Caki2 (cell line): ENCODE measurements around the gene PDE11A. TPM values are rescaled to one million over a fixed set of nuclear protein-coding genes. Genes with fewer than 3 reads are reported as not detected.
A peak's percentile ranks its signal among the peaks of the same experiment; 100 is the strongest.
"Not testable (repeated sequence)": the region's sequence is repeated elsewhere in the genome, so short reads cannot be mapped to it uniquely, and the experiment has no call there.

Experiments used
- DNase-seq: peaks from one replicate; pipeline ENCODE4 v3.0.0-alpha.2; 2015; ENCODE audit warnings: low read depth
- in situ Hi-C: cut with HindIII; loops from 2 replicates; pipeline ENCODE4 v1.10.0; 2016; ENCODE audit warnings: low sequenced_read_pairs, low pct_unique_long_range_greater_than_20kb, mixed read lengths
- total RNA-seq: library from RNA; depleted of rRNA; stranded (reverse); fragments of >200 nt; shearing (Covaris generic); gene quantifications from 2 replicates; pipeline ENCODE4 v1.2.3, GENCODE V29; 2014; ENCODE audit warnings: low replicate concordance

The PDE11A gene
- total RNA-seq, 1 experiment from 2014 or later, result 0.57 TPM

DNA sequence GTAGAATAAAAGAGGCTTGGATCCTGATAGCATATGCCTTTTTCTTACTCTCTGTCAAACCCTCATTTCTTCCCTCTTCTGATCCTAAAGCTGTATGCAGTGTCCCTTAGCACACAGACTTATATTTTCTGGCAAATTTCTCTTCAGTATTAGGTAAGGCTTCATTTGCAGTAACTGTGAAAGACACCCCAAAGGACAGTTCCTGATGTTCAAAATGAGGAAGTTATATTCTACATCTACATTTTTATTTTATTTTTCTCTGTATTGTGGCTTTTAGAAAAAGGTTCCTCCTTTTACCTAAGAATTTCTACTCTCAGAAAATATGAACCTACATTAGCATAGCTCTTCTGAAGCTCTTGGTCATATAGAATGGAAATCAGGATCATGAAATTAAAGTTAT, 261.7 kb downstream of the PDE11A start:
- DNase-seq, result no peak
- in situ Hi-C loops, result no loop called here

DNA sequence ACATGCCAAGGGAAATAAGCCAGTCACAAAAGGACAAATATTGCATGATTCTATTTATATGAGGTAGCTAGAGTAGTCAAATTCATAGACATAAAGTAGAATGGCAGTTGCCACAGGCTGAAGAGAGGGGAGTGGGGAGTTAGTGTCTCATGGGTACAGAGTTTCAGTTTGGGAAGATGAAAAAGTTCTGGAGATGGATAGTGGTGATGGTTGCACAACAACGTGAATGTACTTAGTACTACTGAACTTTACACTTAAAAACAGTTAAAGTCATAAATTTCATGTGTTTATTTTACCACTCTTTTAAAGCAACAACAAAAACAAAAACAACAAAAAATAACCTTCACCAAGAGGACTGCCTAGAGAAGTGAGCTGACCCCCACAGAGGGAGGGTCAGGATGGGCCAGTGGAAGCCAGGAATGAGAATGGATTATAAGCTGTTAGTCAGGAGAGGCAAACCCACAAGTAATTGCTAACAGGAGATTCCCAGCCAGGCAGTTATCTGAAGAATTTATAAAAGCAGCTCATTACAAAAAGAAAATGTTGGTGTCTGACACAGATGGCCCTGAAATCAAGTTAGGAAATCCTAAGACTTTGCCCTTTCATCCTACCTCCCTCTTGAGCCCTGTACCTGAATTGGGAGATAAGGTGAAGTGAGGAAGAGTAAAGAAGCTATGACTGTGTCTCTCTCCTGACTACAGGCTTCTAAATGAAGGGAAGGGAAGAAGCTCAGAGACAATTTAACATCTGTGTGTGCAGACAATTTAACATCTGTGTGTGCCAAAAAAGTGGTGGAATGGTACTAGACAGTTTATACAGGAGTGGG, 263.4 kb downstream of the PDE11A start:
- in situ Hi-C loops, result no loop called here
- no peak for DNase-seq

GRCh38 chr2:177806025-177806424, 266.6 kb downstream of the PDE11A start:
- DNase-seq, result no peak
- in situ Hi-C loops, result no loop called here

DNA sequence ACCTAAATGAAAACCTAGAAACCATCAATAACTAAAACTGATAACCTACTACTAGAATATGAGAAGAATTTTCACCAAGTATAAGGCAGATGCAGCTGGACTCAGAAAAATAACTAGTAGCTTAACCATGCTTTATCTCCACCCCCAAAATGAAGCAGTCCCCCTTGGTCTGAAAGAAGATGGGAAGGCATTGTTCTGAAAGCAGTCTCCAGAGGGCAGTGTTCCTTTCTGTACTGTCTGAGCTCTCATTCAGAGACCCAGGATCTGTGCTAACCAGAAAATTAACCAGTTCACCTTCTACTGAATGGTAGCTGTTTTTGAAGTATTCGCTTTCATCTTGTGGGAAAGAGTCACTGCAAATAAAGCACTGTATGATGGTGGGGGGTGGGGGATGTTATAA, 273.0 kb downstream of the PDE11A start:
- DNase-seq, result no peak
- in situ Hi-C loops, result no loop called here

DNA sequence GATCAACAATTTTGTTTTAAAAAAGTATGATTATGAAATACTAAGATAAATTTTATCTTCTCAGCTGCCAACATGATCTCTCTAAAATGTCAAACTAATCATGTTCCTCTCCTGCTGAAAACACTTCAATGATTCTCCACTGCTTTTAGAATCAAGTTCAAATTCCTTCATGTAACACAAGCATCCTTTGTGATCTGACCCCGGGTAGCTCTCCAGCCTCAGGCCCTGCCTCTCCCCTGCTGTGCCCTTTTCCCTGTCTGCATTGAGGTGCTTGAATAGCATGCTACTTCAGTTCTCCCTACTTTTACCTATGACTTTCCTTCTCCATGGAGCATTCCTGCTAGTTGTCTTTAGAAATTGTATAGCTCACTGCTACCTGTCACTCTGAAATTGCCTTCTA, 274.8 kb downstream of the PDE11A start:
- in situ Hi-C loops, result no loop called here
- no peak for DNase-seq

- in situ Hi-C loops, result no loop called here
- no peak for DNase-seq
These were observed 275.7 kb downstream of the PDE11A start for GRCh38 chr2:177796654-177797415.

DNA sequence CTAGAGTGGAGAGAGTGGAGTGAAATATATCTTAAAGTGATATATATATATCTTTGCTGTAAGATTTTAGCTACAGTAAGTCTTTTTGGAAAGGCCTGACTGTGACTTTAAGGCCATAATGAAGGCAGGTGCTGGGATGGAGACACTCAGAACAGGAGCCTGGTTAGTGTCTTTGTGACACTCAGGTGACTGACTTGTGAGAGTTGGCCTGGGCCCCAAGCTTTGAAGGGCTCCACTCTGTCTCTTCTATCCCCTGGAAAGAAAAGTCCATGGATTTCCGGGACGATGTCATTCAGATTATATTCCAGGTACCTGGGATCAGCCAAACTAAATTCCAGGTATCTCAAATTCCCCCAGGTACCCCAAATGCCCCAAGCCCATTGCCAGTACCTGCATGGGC, 276.6 kb downstream of the PDE11A start:
- in situ Hi-C loops, result no loop called here
- no peak for DNase-seq

DNA sequence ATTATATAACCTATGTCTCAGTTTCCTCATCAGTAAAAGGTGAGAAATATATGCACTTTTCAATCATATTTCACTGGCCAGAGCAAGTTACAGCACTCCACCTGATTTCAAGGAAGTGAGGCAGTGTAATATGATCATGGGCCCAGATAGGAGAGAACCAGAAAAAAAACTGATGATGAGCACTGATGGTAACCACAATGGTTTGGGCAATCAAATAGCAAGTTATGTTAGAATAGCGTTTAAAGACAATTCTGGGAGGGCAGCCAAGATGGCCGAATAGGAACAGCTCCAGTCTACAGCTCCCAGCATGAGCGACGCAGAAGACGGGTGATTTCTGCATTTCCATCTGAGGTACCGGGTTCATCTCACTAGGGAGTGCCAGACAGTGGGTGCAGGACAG, 287.4 kb downstream of the PDE11A start:
- DNase-seq, in situ Hi-C loops: not testable (repeated sequence)

- in situ Hi-C loops, result no loop called here
- no peak for DNase-seq
These were observed 287.9 kb downstream of the PDE11A start for GRCh38 chr2:177784745-177785067.

DNA sequence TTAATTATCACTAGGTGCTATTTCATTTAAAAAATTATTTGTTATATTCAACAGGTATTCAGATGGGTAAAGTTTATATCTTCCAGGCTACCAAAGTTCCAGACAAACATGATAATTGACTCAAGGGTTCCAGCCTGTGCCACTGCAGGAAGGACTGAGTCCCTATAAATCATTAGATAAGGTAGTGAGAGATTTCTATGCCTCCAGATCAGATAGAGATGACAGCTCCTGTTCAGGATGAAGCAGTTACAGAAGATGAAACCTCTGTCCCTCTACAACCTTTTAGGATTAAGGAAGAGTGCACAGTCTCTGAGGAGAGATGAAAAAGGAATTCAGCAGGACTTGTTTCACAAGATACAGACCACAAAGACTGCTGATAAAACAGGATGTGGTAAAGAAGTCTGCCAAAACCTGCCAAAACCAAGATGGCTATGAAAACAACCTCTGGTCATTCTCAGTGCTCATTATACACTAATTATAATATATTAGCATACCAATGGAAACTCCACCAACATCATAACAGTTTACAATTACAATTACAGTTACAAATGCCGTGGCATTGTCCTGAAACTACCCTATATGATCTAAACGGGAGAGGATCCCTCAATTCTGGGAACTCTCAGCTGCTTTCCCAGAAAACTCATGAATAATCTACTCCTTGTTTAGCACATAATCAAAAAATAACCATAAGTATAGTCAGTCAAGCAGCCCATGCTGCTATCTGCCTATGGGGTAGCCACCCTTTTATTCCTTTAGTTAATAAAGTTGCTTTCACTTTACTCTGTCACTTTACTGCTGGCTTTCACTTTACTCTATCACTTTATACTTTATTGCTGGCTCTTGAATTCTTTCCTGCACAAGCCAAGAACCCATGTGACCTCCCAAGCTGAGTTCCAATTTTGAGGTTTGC, 288.5 kb downstream of the PDE11A start:
- in situ Hi-C loops, result no loop called here
- DNase-seq, result peak; percentile 6

DNA sequence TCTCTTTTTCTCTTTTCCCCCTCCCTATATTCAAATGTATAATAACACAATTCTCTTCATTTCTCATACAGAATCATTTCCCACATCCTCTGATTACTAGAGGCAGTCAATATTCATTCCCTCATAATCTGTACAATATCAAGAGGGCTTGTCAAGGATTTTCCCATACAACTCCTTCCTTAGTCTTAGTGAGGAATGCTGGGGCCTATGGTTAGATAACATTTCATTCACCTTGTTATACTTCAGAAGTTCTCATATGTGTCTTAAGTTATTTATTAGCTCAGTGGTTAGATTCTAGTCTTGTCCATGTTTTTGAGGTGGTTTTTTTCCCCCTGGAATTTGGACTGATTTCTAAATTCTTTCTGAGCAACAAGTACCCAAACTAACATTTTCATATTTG, 289.5 kb downstream of the PDE11A start:
- in situ Hi-C loops, result no loop called here
- DNase-seq, result peak; percentile 21

GRCh38 chr2:177782613-177783012, 290.0 kb downstream of the PDE11A start:
- in situ Hi-C loops, result no loop called here
- DNase-seq, result no peak

- in situ Hi-C loops, result no loop called here
These were observed 294.1 kb downstream of the PDE11A start for GRCh38 chr2:177778472-177778871.

DNA sequence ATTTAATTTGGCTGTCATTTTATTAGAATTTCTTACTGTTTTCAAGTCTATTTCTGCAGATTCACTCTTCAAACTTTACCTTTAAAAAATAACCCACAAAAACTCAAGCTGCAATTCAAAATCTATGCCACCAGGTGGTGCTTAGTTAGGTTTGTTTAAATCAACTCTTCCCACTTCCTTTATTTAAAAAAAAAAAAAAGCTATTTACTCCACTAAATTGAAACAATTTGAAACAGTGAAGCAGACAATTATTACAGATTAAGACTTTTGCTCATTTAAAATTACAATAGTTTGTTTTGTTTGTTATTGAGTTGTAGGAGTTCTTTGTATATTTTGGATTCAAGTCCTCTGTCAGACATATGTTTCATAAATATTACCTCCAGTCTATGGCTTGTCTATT, 300.0 kb downstream of the PDE11A start:
- in situ Hi-C loops, result no loop called here
- peak; percentile 44 for DNase-seq

More at GRCh38 chr2:177778472-177778871, 294.1 kb downstream of the PDE11A start:
- DNase-seq, result no peak

DNA sequence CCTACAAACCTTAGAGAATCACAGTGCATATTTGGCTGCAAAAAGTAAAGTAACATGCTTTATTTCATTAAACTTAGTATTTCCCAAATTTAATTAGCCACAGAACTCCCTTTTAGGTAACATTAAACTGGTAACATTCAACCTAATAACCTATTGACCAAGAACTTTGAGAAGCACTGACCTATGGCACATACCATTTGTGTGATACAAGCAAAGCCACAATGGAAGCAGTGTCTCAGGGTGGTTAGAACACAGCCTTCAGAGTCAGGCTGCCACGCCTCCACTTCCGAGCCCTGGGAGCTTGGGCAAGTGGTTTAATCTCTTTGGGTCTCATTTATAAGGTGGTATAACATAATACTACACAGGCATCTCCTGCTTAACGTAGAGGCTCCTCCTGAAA, 301.4 kb downstream of the PDE11A start:
- DNase-seq, result no peak
- in situ Hi-C loops, result no loop called here

DNA sequence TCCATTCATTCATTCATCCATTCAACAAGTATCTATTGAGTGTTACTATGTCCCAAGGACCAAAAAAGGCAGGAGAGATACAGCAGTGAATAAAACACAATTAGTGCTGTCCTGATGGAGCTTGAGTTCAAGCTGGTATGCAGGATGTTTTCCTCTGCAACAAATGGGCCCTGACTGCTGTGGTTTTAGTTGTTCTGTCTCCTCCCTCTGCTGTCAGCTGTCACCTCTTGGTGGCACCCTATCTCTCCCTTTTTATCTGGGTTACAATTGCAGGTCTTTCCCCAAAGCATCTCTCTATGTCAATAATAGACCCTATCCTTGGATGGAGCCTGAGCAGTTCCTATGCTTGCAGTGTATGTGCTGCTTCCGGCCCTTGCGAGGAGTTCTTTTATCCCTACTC, 304.8 kb downstream of the PDE11A start:
- no peak for DNase-seq
- in situ Hi-C loops, result no loop called here

- no peak for DNase-seq
- in situ Hi-C loops, result no loop called here
These were observed 306.9 kb downstream of the PDE11A start for GRCh38 chr2:177765698-177766097.

GRCh38 chr2:177763531-177764265, 308.9 kb downstream of the PDE11A start:
- in situ Hi-C loops, result no loop called here
- peak; percentile 55 for DNase-seq
